HEK293 (cell line): Measurements from ENCODE around the gene MORC4.

Experiments used
- CTCF ChIP-seq: fragments of 450-650 bp; formaldehyde crosslinking; IDR thresholded peaks from 2 replicates; pipeline ENCODE4 v1.5.1; 2016; ENCODE audit warnings: missing biosample characterization, missing genetic modification characterization
- FEZF1 ChIP-seq: fragments of 450-650 bp; formaldehyde crosslinking; IDR thresholded peaks from 2 replicates; pipeline ENCODE4 v1.5.1; 2016; ENCODE audit warnings: missing biosample characterization, missing genetic modification characterization
- KLF7 ChIP-seq: fragments of 450-650 bp; formaldehyde crosslinking; IDR thresholded peaks from 2 replicates; pipeline ENCODE4 v1.5.1; 2016; ENCODE audit warnings: missing biosample characterization, missing genetic modification characterization, borderline replicate concordance
- SETDB1 ChIP-seq: IDR thresholded peaks from one replicate; pipeline ENCODE4 v1.6.1; 2017; ENCODE audit warnings: mild to moderate bottlenecking, low read length, moderate library complexity, mixed read lengths; ENCODE audit not compliant: insufficient read length
- ZFHX2 ChIP-seq: fragments of 450-650 bp; formaldehyde crosslinking; conservative IDR thresholded peaks from 2 replicates; pipeline ENCODE4 v1.5.1; 2016; ENCODE audit warnings: missing biosample characterization, missing genetic modification characterization
- ZNF169 ChIP-seq: fragments of 450-650 bp; formaldehyde crosslinking; IDR thresholded peaks from 2 replicates; pipeline ENCODE4 v1.5.1; 2016; ENCODE audit warnings: missing biosample characterization, missing genetic modification characterization
- ZNF211 ChIP-seq: fragments of 450-650 bp; formaldehyde crosslinking; IDR thresholded peaks from 2 replicates; pipeline ENCODE4 v1.5.1; 2016; ENCODE audit warnings: low read depth, missing biosample characterization, missing genetic modification characterization
- ZNF302 ChIP-seq: fragments of 450-650 bp; formaldehyde crosslinking; IDR thresholded peaks from 2 replicates; pipeline ENCODE4 v1.5.1; 2016; ENCODE audit warnings: missing biosample characterization, missing genetic modification characterization, low read depth
- ZNF423 ChIP-seq: fragments of 450-650 bp; formaldehyde crosslinking; IDR thresholded peaks from 2 replicates; pipeline ENCODE4 v1.5.1; 2016; ENCODE audit warnings: missing biosample characterization, missing genetic modification characterization
- ZNF510 ChIP-seq: fragments of 450-650 bp; formaldehyde crosslinking; IDR thresholded peaks from 2 replicates; pipeline ENCODE4 v1.5.1; 2018; ENCODE audit warnings: mild to moderate bottlenecking, missing genetic modification characterization, missing biosample characterization; ENCODE audit not compliant: insufficient replicate concordance
- ZNF776 ChIP-seq: fragments of 450-650 bp; formaldehyde crosslinking; IDR thresholded peaks from 2 replicates; pipeline ENCODE4 v1.5.0; 2017; ENCODE audit warnings: missing biosample characterization, missing genetic modification characterization, borderline replicate concordance

GRCh38 chrX:106905064-106905708 is 94.8 kb downstream of the MORC4 start:
- TF ChIP-seq CTCF (tag by site-specific recombination) (no peak), KLF7 (tag by site-specific recombination) (no peak), ZNF510 (no peak), SETDB1 (no peak), ZNF211 (no peak), ZFHX2 (tag by site-specific recombination) (no peak), ZNF169 (tag by site-specific recombination) (no peak), ZNF776 (no peak), ZNF423 (tag by site-specific recombination) (no peak), FEZF1 (no peak), ZNF302 (tag by site-specific recombination) (no peak)
